Esophagus muscularis mucosa (tissue), 3 donors: ENCODE data around the gene ZNF787.

ENCODE experiments used
- POLR2A ChIP-seq: fragments of 450-650 bp; IDR thresholded peaks from one replicate; pipeline ENCODE4 v1.6.1; 2017; ENCODE audit warnings: antibody characterized with exemption, moderate library complexity, mild to moderate bottlenecking, low read depth
- TF ChIP-seq, protein P1 (sequence below), 3 experiments: fragments of 200-600 bp in 2 of 3; fragments of 450-650 bp in 1 of 3; sonication (generic) in 2 of 3; IDR thresholded peaks; one replicate each; pipeline ENCODE4 v1.5.1; 2017 to 2019; ENCODE audit warnings: antibody characterized with exemption in 3 of 3, mild to moderate bottlenecking in 2 of 3, moderate library complexity in 1 of 3

DNA sequence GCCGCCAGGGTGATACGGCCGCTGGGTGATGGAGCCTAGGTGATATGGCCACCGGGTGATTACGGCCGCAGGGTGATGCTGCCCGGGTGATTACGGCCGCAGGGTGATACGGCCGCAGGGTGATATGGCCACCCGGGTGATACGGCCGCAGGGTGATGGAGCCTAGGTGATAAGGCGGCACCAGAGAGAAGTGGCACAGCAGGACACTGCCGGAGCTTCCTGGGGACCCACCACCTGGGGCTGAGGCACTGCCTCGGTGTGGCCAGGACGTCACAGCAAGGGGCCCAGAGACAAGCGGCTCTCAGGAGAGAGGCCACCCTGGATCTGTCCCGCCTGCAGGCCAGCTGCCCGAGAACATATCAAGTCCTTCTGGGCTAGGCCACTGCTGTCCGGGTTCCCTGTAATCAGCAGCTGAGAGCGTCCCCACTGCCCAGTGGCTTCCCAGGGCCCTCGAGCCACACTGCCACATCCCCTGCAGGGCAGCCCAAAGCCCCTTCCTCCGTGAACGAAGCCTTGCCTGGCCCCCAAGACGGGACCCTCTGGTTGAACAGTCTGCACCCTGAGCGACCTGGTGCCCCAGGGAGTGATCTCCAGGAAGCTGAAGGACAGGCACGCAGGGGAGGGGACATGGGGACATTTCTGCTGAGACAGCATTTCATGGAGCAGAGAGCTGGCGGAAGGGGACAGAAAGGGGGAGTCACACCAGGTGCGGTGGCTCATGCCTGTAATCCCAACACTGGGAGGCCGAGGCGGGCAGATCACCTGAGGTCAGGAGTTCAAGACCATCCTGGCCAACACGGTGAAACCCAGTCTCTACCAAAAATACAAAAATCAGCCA, 22.1 kb downstream of the ZNF787 start:
- TF ChIP-seq, protein P1, sequence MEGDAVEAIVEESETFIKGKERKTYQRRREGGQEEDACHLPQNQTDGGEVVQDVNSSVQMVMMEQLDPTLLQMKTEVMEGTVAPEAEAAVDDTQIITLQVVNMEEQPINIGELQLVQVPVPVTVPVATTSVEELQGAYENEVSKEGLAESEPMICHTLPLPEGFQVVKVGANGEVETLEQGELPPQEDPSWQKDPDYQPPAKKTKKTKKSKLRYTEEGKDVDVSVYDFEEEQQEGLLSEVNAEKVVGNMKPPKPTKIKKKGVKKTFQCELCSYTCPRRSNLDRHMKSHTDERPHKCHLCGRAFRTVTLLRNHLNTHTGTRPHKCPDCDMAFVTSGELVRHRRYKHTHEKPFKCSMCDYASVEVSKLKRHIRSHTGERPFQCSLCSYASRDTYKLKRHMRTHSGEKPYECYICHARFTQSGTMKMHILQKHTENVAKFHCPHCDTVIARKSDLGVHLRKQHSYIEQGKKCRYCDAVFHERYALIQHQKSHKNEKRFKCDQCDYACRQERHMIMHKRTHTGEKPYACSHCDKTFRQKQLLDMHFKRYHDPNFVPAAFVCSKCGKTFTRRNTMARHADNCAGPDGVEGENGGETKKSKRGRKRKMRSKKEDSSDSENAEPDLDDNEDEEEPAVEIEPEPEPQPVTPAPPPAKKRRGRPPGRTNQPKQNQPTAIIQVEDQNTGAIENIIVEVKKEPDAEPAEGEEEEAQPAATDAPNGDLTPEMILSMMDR (IDR thresholded peaks at IDR 0.05) = no peak
- TF ChIP-seq POLR2A = no peak
